Stimulated activated CD4-positive, alpha-beta T cell treated with anti-CD3 and anti-CD28 coated beads, Interleukin-15, amount 100 ng/mL, for 1 hour (primary cell): Measurements from ENCODE around the gene F12.
"Not testable (repeated sequence)": the region's sequence is repeated elsewhere in the genome, so short reads cannot be mapped to it uniquely, and the experiment has no call there.

ENCODE experiments used
- DNase-seq, 2 donors: peaks; one replicate each; pipeline ENCODE4 v3.0.0-alpha.2; 2020; ENCODE audit warnings: low read depth in 1 of 2, low spot score in 1 of 2

The F12 gene

GRCh38 chr5:177417081-177417480, 7.7 kb upstream of the F12 start:
- DNase-seq: not testable (repeated sequence)

GRCh38 chr5:177414481-177414880, 5.1 kb upstream of the F12 start:
- DNase-seq: no peak

- no peak for DNase-seq
Observed at GRCh38 chr5:177412603-177413233, 3.4 kb upstream of the F12 start.

GRCh38 chr5:177410575-177410974, 1.2 kb upstream of the F12 start:
- DNase-seq: no peak

GRCh38 chr5:177405805-177406204, 3.6 kb downstream of the F12 start:
- no peak for DNase-seq

- no peak for DNase-seq
Observed at GRCh38 chr5:177405312-177405711, 4.1 kb downstream of the F12 start.

- DNase-seq: no peak
Observed at GRCh38 chr5:177404641-177405179, 4.7 kb downstream of the F12 start.

- peak; percentile 75 to 77 for DNase-seq
Observed at GRCh38 chr5:177403792-177404640, 5.3 kb downstream of the F12 start.

- peak in 1 of 2 donors; percentile 30 for DNase-seq
Observed at GRCh38 chr5:177403102-177403791, 6.1 kb downstream of the F12 start.

- DNase-seq: peak; percentile 48 to 52
Observed at GRCh38 chr5:177402271-177403043, 6.9 kb downstream of the F12 start.

- no peak for DNase-seq
Observed at GRCh38 chr5:177399997-177400868, 9.1 kb downstream of the F12 start, which contains the start of gene PFN3. TSS of gene PFN3 (minus strand) at chr5:177400661. CDS start at chr5:177400576, 85 bp downstream.

- DNase-seq: no peak
Observed at GRCh38 chr5:177397875-177398390, 11.4 kb downstream of the F12 start.

GRCh38 chr5:177396807-177397206, 12.6 kb downstream of the F12 start:
- no peak for DNase-seq

GRCh38 chr5:177396078-177396477, 13.3 kb downstream of the F12 start:
- DNase-seq: no peak

GRCh38 chr5:177393990-177394389, 15.4 kb downstream of the F12 start:
- no peak for DNase-seq

- DNase-seq: no peak
Observed at GRCh38 chr5:177393206-177393765, 16.1 kb downstream of the F12 start.

GRCh38 chr5:177392765-177393164, 16.6 kb downstream of the F12 start:
- no peak for DNase-seq

- peak; percentile 72 to 79 for DNase-seq
Observed at GRCh38 chr5:177390363-177391300, 18.7 kb downstream of the F12 start.
